T-helper 1 cell treated with Interleukin-12 subunit alpha and Interleukin-12 subunit beta and Interleukin-4 antibody, amounts not matched to agents 30 μg/mL and 1 μg/mL, for 36 hours (primary cell): ENCODE results near the gene MOXD1.
"Not testable (repeated sequence)": the region's sequence is repeated elsewhere in the genome, so short reads cannot be mapped to it uniquely, and the experiment has no call there.

Experiments
- H3K27ac Mint-ChIP-seq: one replicate; pipeline ENCODE4 v1.8.0; 2021; ENCODE audit warnings: mild to moderate bottlenecking, mixed read lengths
- H3K27me3 Mint-ChIP-seq: one replicate; pipeline ENCODE4 v1.8.0; 2021; ENCODE audit warnings: low read depth, mixed read lengths
- H3K36me3 Mint-ChIP-seq: one replicate; pipeline ENCODE4 v1.8.0; 2021; ENCODE audit warnings: low read depth, mixed read lengths
- H3K4me1 Mint-ChIP-seq: one replicate; pipeline ENCODE4 v1.8.0; 2021; ENCODE audit warnings: low read depth, mixed read lengths
- H3K4me3 Mint-ChIP-seq: one replicate; pipeline ENCODE4 v1.8.0; 2021; ENCODE audit warnings: mild to moderate bottlenecking, moderate library complexity, mixed read lengths
- H3K9me3 Mint-ChIP-seq: one replicate; pipeline ENCODE4 v1.8.0; 2021; ENCODE audit warnings: mixed read lengths

MOXD1 gene

GRCh38 chr6:132344811-132345210 is 56.5 kb downstream of the MOXD1 start:
- peaks cover 7% of the 10 kb centered on the region for H3K27me3 Mint-ChIP-seq
- H3K27ac Mint-ChIP-seq, result no peak overlapping the region
- H3K4me1 Mint-ChIP-seq, result no peaks in the 10 kb centered on the region
- H3K9me3 Mint-ChIP-seq, result peaks cover 11% of the 10 kb centered on the region
- H3K36me3 Mint-ChIP-seq, result no peaks in the 10 kb centered on the region
- H3K4me3 Mint-ChIP-seq, result no peak overlapping the region

GRCh38 chr6:132341646-132342045 is 59.6 kb downstream of the MOXD1 start:
- peaks cover 12% of the 10 kb centered on the region for H3K27me3 Mint-ChIP-seq
- no peak overlapping the region for H3K27ac Mint-ChIP-seq
- no peak overlapping the region for H3K4me3 Mint-ChIP-seq
- H3K36me3 Mint-ChIP-seq, result no peaks in the 10 kb centered on the region
- peaks cover 11% of the 10 kb centered on the region for H3K9me3 Mint-ChIP-seq
- H3K4me1 Mint-ChIP-seq, result no peaks in the 10 kb centered on the region

- Mint-ChIP-seq H3K36me3 (no peaks in the 10 kb centered on the region), H3K27ac (no peak overlapping the region), H3K27me3 (peaks cover 20% of the 10 kb centered on the region), H3K4me1 (no peaks in the 10 kb centered on the region), H3K4me3 (no peak overlapping the region), H3K9me3 (no peaks in the 10 kb centered on the region)
Measured at GRCh38 chr6:132334521-132334885, 66.8 kb downstream of the MOXD1 start.

GRCh38 chr6:132333639-132334520 is 67.4 kb downstream of the MOXD1 start:
- H3K4me3 Mint-ChIP-seq, result no peak overlapping the region

GRCh38 chr6:132330759-132331158 is 70.5 kb downstream of the MOXD1 start:
- Mint-ChIP-seq H3K36me3 (no peaks in the 10 kb centered on the region), H3K27me3 (peaks cover 20% of the 10 kb centered on the region), H3K4me1 (no peaks in the 10 kb centered on the region), H3K27ac (no peak overlapping the region), H3K4me3 (no peak overlapping the region), H3K9me3 (no peaks in the 10 kb centered on the region)

More at GRCh38 chr6:132333639-132334520, 67.4 kb downstream of the MOXD1 start:
- no peaks in the 10 kb centered on the region for H3K4me1 Mint-ChIP-seq
- H3K27me3 Mint-ChIP-seq, result peaks cover 20% of the 10 kb centered on the region
- H3K9me3 Mint-ChIP-seq, result no peaks in the 10 kb centered on the region
- no peaks in the 10 kb centered on the region for H3K36me3 Mint-ChIP-seq
- H3K27ac Mint-ChIP-seq, result no peak overlapping the region

- Mint-ChIP-seq H3K4me3 (no peak overlapping the region), H3K36me3 (no peaks in the 10 kb centered on the region), H3K4me1 (peaks cover 3% of the 10 kb centered on the region), H3K9me3 (no peaks in the 10 kb centered on the region), H3K27me3 (peaks cover 16% of the 10 kb centered on the region), H3K27ac (no peak overlapping the region)
Measured at GRCh38 chr6:132322398-132322797, 78.9 kb downstream of the MOXD1 start.

- no peak overlapping the region for H3K4me3 Mint-ChIP-seq
- peaks cover 9% of the 10 kb centered on the region for H3K27me3 Mint-ChIP-seq
- H3K36me3 Mint-ChIP-seq, result no peaks in the 10 kb centered on the region
- H3K4me1 Mint-ChIP-seq, result peaks cover 3% of the 10 kb centered on the region
- no peak overlapping the region for H3K27ac Mint-ChIP-seq
- peaks cover 8% of the 10 kb centered on the region for H3K9me3 Mint-ChIP-seq
Measured at GRCh38 chr6:132320007-132320406, 81.3 kb downstream of the MOXD1 start.

GRCh38 chr6:132316970-132317369 is 84.3 kb downstream of the MOXD1 start:
- no peak overlapping the region for H3K4me3 Mint-ChIP-seq
- H3K4me1 Mint-ChIP-seq, result no peaks in the 10 kb centered on the region
- H3K27me3 Mint-ChIP-seq, result peaks cover under 1% of the 10 kb centered on the region
- no peaks in the 10 kb centered on the region for H3K36me3 Mint-ChIP-seq
- peaks cover 8% of the 10 kb centered on the region for H3K9me3 Mint-ChIP-seq
- H3K27ac Mint-ChIP-seq, result no peak overlapping the region

- H3K4me1 Mint-ChIP-seq, result no peaks in the 10 kb centered on the region
- no peaks in the 10 kb centered on the region for H3K36me3 Mint-ChIP-seq
- H3K27ac Mint-ChIP-seq, result no peak overlapping the region
- peaks cover 8% of the 10 kb centered on the region for H3K9me3 Mint-ChIP-seq
- H3K4me3 Mint-ChIP-seq, result no peak overlapping the region
- H3K27me3 Mint-ChIP-seq, result peaks cover 10% of the 10 kb centered on the region
Measured at GRCh38 chr6:132314432-132314831, 86.8 kb downstream of the MOXD1 start.

- no peaks in the 10 kb centered on the region for H3K36me3 Mint-ChIP-seq
- no peak overlapping the region for H3K27ac Mint-ChIP-seq
- no peaks in the 10 kb centered on the region for H3K4me1 Mint-ChIP-seq
- no peaks in the 10 kb centered on the region for H3K9me3 Mint-ChIP-seq
- H3K27me3 Mint-ChIP-seq, result peaks cover 10% of the 10 kb centered on the region
- no peak overlapping the region for H3K4me3 Mint-ChIP-seq
Measured at GRCh38 chr6:132310921-132311320, 90.4 kb downstream of the MOXD1 start.

- H3K4me1 Mint-ChIP-seq, H3K4me3 Mint-ChIP-seq, H3K27ac Mint-ChIP-seq, H3K36me3 Mint-ChIP-seq, H3K9me3 Mint-ChIP-seq: not testable (repeated sequence)
- H3K27me3 Mint-ChIP-seq, result peaks cover 10% of the 10 kb centered on the region
Measured at GRCh38 chr6:132310151-132310550, 91.1 kb downstream of the MOXD1 start.

GRCh38 chr6:132304891-132305305 is 96.4 kb downstream of the MOXD1 start:
- H3K27ac Mint-ChIP-seq, result no peak overlapping the region
- H3K4me3 Mint-ChIP-seq, result no peak overlapping the region
- no peaks in the 10 kb centered on the region for H3K36me3 Mint-ChIP-seq
- no peaks in the 10 kb centered on the region for H3K9me3 Mint-ChIP-seq
- H3K27me3 Mint-ChIP-seq, result peaks cover 6% of the 10 kb centered on the region
- no peaks in the 10 kb centered on the region for H3K4me1 Mint-ChIP-seq

- no peaks in the 10 kb centered on the region for H3K4me1 Mint-ChIP-seq
- no peaks in the 10 kb centered on the region for H3K36me3 Mint-ChIP-seq
- no peak overlapping the region for H3K4me3 Mint-ChIP-seq
- H3K27me3 Mint-ChIP-seq, result peaks cover 13% of the 10 kb centered on the region
- H3K9me3 Mint-ChIP-seq, result no peaks in the 10 kb centered on the region
- no peak overlapping the region for H3K27ac Mint-ChIP-seq
Measured at GRCh38 chr6:132300323-132300949, 100.8 kb downstream of the MOXD1 start.

GRCh38 chr6:132298344-132298949 is 102.8 kb downstream of the MOXD1 start:
- no peaks in the 10 kb centered on the region for H3K4me1 Mint-ChIP-seq
- H3K27ac Mint-ChIP-seq, result no peak overlapping the region
- no peaks in the 10 kb centered on the region for H3K36me3 Mint-ChIP-seq
- H3K27me3 Mint-ChIP-seq, result peaks cover 21% of the 10 kb centered on the region
- no peak overlapping the region for H3K4me3 Mint-ChIP-seq
- H3K9me3 Mint-ChIP-seq, result no peaks in the 10 kb centered on the region

GRCh38 chr6:132289756-132290155 is 111.5 kb downstream of the MOXD1 start:
- peaks cover 36% of the 10 kb centered on the region for H3K27me3 Mint-ChIP-seq

More at GRCh38 chr6:132289756-132290155, 111.5 kb downstream of the MOXD1 start:
- Mint-ChIP-seq H3K4me3 (no peak overlapping the region), H3K4me1 (no peaks in the 10 kb centered on the region), H3K27ac (no peak overlapping the region), H3K9me3 (no peaks in the 10 kb centered on the region), H3K36me3 (no peaks in the 10 kb centered on the region)
